ENCODE results near the gene ELOVL6.
"Not testable (repeated sequence)": the region's sequence is repeated elsewhere in the genome, so short reads cannot be mapped to it uniquely, and the experiment has no call there.

Gene ELOVL6

DNA sequence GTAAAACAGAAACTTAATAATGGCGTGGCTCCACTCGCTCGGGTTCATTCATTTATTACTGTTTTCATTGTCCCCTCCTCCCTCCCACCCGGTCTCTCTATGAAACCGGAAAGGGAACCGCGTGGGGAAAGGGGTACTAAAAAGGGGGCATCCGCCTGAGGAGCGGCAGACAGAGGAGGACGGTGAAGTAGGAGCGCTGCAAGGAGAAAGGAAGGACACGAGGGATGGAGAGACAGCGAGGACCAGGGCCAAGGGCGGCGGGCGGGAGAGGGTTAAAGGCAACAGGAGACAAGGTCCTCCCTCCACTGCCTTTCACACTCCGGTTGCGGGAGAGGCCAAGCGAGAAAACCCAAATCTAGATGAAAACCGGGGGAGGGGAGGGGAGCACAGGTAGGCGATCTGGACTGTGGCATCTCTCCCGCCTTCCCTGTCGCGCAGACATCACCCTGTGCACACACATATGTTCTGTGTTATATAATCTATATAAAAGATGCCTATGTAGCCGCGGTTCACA is 829 bp downstream of the ELOVL6 start:
- peak overlapping the region; percentile 93 for H3K27ac ChIP-seq
- DNase-seq (ENCODE audit: low read depth, low spot score), result no peak

DNA sequence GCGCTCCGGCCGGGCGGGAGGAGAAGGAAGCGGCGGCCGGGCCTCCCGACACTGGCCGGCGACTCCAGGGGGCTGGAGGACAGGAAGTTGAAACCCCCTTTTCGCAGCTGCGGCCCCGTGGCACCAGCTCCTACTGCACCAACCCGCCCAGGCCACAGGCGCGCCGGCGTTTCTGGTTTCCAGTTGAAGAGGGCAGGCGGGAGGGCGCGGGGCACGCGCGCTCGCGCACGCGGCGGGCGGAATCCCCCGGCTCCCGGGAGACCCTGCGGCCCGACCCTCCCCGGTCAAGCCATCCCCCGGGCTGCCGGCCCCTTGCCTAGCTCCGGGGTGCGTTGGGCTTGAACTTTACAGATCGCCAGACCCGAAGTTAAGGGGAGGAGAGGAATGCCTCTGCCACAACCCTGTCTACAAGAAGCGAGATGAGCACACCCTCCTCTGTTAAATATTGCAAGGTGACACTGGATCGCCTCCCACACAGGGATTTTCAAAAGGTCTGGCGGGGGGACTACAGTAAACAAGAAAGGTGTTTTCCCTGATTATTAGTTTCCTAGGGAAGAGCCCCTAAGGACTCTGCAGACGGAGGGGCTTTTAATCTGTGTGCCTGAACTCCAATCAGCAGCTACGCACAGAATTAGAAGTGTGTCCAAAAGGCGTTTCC is 1.4 kb downstream of the ELOVL6 start:
- DNase-seq (ENCODE audit: low read depth, low spot score), result no peak
- H3K27ac ChIP-seq, result peak overlapping the region; percentile 93

DNA sequence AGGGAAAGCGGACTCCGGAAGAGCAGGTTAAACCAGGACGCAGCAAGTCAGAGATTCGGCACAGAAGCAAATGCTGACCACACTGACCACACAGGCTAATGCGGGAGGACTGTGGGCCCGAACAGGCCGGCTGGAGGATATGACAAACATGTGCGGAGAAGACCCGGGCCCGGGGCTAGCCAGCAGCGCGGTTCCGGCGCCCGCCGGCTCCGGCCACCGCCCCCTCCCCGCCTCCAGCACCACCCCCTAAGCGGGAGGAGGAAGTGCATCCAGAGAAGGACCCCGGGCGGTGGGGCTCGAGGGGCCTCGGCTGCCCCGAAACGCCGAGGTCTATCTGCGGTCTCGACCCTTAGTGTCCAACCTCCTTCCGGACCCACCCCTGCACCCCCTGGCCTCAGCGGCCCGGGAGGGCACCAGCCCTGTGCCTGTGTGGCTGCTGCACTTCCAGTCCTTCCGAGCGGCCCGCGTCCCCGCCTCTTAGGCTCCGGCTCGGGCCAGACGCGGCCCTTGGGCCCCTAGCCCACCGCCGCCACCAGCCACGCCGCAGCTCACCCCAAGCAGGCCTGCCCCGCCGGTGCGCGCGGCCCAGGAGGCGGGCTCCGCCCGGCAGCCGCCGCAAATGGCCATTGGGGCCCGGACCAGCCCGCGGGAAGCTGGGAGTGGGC is 2.1 kb downstream of the ELOVL6 start:
- H3K27ac ChIP-seq, result peak overlapping the region; percentile 93
- DNase-seq (ENCODE audit: low read depth, low spot score), result no peak

DNA sequence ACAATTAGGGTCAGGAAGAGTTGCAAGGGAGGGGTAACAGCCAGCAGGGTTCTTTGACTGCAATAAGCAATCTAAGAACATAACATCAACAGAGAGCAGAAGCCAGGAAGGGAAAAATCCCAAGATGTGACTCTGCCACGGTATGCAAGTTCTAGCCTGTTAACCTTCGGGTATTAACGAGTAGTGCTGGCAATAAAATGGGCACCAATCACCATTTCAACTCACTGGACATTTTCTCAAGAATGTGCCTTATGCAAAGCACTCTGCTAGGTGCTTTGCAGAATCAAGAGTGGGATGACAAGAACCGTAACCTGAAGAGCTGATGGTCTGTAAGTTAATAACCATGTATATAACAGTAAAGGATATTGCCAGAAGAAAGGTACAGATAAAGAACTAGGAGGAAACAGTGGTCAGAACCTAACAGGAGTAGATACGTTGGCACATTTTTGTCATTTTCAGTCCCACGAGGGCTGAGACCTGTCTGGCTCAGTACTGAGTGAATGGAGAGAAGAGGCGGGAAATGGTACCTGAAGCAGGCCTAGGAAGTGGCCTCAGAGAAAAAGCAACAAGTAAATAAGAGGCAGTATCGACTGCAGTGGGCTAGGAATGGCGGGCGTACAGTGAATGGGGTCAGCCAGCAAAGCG is 2.7 kb downstream of the ELOVL6 start:
- H3K27ac ChIP-seq, result peak overlapping the region; percentile 93
- no peak for DNase-seq (ENCODE audit: low read depth, low spot score)

DNA sequence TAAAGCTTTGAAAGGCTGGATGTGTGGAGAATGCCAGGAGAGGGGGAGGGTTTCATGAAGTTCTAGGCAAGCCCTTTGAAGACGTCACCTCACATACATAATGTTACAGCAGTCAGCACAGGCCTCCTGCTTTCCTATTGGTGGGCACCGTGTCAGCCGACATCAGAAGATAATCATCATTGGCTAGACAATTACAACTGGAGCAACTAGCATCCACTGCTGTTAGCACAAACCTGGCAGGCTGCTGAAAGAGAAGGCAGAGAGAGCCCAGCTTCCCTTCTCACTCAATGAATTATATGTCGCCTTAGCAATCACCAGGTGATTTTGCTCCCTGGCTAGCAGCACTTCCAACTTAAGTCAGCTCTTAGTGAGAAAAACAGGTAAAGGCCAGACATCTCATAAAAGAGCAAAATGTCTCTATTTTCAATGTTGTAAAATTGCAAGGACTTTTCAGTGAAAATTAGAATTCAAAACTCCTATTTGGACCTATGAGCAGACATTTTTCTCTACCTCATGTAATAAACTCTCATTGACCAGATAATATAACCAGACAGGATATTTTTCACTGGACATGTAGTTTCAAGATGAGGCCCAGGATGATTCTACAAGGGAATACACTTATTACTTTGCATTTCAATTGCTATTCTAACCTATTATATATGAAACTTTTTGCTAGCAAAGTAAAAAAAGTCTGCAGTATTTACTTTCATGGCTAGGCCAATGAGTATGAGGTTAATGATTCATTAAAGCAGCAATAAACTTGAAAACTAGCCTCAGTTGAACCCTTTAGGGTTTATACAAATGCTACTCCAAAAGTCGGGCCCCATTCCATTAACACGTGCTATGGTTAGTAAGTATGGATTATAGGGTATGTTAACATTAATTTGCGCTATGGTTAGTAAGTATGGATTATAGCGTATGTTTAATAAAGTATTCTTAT is 4.3 kb downstream of the ELOVL6 start:
- peak overlapping the region; percentile 93 for H3K27ac ChIP-seq

DNA sequence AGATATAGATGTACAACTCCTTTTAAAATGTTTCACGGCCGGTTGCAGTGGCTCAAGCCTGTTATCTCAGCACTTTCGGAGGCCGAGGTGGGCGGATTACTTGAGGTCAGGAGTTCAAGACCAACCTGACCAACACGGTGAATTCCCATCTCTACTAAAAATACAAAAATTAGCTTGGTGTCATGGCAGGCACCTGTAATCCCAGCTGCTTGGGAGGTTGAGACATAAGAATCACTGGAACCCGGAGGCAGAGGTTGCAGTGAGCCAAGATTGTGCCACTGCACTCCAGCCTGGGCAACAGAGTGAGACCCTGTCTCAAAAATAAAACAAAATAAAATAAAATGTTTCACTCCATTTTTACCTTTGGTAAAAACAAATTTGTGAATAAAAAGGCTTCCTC is 5.1 kb downstream of the ELOVL6 start:
- DNase-seq (ENCODE audit: low read depth, low spot score), result not testable (repeated sequence)
- H3K27ac ChIP-seq, result peak overlapping the region; percentile 93

More for the DNA sequence above, 4.3 kb downstream of the ELOVL6 start:
- peak; percentile 89 for DNase-seq (ENCODE audit: low read depth, low spot score)

DNA sequence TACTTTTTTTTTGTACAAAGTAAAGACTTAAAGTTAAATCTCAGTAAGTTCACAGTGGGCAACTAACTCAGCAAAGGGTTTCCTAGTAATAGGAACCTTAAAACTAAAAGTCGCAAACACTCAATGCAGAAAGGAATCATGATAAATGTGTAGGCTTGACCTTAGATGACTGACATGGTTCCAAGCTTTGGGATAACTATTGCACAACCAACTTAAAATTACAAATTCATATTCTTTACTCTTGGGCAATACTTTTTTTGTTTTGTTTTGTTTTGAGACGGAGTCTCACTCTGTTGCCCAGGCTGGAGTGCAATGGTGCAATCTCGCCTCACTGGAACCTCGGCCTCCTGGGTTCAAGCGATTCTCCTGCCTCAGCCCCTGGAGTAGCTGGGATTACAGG is 8.2 kb downstream of the ELOVL6 start:
- DNase-seq (ENCODE audit: low read depth, low spot score), result no peak
- H3K27ac ChIP-seq, result no peak overlapping the region

DNA sequence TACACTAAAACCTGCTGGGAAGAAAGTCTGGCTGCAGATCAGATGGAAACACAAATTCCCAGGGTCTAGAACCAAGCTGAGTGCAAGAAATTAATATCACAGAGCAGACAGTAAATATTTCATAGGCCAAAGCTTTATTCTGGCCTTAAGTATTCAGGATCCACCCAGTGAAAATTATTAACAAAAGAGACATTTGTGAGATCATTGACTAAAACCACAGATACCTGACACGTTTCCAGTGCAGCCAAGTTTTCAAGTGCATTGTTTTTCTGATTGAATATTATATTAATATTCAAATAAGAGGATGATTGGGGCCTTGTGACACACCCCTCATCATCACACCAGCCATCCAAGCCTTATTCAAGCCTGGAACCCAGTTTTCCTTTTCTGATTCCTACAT is 10.3 kb downstream of the ELOVL6 start:
- DNase-seq (ENCODE audit: low read depth, low spot score), result no peak
- no peak overlapping the region for H3K27ac ChIP-seq

DNA sequence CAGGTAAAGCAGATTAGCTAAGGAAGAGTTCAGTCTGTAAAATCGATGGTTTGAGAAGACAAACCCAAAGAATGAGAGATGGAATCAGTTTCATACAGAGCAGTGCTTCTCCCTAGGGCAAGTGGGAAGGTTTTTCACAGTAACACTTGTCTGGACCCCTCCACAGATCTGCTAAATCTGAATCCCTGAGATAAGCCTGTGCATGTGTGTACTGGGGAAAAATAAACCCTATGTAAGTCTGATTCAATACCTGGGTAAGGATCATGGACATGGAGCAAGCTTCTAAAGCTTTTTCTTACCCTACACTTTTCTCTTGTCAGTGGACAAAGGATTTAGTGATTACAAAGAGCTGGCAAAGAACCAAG is 13.6 kb downstream of the ELOVL6 start:
- DNase-seq (ENCODE audit: low read depth, low spot score), result no peak
- H3K27ac ChIP-seq, result peak overlapping the region; percentile 18

DNA sequence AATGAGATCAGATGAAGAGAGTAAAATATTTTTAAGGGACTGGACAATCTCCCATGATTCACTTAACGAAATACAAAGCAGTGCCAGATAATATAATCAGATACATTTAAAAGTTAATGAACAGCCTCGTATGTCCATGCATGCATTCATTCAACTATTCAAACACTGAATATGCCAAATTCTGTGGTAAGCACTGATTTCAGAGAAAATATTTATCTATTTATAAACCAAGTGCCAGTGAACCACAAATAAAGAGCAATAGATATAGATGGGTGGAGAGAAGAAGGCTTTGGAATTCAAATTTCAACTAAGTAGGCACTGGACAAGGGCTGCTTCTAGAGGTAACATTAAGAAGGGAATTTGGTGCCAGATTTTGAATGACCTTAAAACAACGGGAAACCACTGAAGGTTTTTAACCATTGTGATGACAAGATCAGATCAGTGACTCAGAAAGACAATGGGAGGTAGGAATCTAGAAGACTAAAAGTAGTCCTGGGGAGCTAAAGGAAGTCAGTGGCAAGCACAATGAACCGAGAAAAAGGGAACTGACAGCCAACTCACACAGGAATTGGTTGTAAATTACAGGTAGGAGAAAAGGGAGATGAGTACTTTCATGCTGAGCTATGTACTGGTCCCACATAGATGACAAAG is 14.2 kb downstream of the ELOVL6 start:
- H3K27ac ChIP-seq, result peak overlapping the region; percentile 18
- DNase-seq (ENCODE audit: low read depth, low spot score), result no peak

DNA sequence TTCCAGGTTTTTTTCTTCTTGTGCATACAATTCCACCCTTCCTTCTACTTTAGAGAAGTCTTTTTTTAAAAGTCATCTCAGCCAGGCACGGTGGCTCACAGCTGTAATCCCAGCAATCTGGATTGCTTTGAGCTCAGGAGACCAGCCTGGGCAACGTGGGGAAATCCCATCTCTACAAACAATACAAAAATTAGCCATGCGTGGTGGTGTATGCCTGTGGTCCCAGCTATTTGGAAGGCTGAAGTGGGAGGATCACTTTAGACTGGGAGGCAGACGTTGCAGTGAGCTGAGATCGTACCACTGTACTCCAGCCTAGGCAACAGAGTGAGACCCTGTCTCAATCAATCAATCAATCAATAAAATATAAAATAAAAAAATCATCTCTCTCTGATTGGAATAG is 14.8 kb downstream of the ELOVL6 start:
- DNase-seq (ENCODE audit: low read depth, low spot score), result no peak
- no peak overlapping the region for H3K27ac ChIP-seq

DNA sequence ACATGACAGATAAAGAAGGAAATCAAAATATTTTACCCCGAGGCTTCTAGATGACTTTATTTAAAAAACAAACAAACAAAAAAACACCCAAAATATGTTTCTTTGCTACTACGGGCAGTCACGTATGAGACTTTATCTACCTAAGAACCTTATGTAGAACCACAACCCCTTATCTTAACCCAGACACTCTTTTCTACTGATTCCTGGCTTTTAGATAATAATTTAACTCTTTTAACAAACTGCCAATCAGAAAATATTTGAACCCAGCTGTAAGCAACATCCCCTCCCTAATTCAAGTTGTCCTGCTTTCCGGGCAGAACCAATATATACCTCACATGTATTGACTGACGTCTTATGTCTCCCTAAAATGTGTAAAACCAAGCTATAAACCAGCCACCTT is 15.4 kb downstream of the ELOVL6 start:
- no peak overlapping the region for H3K27ac ChIP-seq
- DNase-seq (ENCODE audit: low read depth, low spot score), result no peak

DNA sequence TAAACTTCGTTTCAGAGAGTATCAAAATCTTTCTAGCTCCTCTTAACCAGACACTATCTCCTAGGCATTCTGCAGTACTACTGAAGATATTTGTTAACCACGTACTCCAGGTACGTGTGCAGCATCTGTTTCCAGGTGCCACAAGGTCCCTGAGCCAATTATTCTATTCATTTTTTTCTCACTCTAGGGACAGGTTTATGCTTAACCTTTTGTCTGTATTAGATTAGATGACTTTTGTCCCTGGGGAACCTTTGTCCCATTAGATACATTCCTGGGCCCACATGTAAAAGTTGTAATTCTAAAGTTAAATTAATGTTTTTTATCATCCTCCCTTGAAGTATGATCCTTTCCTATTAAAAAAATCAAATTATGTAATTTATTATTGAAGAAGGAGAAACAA is 16.5 kb downstream of the ELOVL6 start:
- no peak for DNase-seq (ENCODE audit: low read depth, low spot score)
- no peak overlapping the region for H3K27ac ChIP-seq

DNA sequence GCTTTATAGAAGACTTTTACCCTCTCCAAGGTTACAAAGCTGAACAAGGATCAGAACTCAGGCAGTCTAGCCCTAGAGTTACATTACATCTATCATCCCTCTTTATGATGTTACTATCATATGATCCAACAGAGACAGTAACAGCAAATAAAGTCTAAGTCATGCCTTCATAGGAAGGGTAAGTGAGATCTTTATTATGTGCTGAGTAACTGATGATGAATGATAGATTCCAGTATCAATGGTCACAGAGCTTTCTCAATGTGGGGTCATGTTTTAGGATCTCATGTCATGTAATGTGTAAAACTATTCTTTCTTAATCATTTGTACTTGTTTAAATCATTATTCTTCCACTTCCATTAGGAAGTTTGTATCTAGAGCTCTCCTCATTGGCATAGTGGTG is 22.8 kb downstream of the ELOVL6 start:
- no peak for DNase-seq (ENCODE audit: low read depth, low spot score)
- peak overlapping the region; percentile 45 for H3K27ac ChIP-seq

DNA sequence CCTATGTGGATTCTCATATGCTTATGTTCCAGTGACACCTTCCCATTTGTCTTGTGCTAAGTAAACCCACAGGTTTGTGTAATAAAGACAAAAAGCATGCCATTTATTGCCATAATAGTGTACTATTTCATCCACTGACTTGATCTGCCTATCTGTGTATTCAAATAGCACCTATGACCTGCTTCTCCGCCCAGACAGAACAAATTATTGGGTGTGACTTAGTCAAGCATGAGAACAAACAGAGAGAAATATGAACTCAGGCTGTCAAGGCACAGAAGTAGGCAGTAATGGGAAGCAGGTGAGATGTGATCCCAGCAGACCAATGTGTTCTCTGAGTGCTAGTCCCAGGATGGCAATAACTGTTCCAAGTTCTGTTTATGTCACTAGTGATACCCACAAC is 25.4 kb downstream of the ELOVL6 start:
- DNase-seq (ENCODE audit: low read depth, low spot score), result no peak
- H3K27ac ChIP-seq, result no peak overlapping the region

DNA sequence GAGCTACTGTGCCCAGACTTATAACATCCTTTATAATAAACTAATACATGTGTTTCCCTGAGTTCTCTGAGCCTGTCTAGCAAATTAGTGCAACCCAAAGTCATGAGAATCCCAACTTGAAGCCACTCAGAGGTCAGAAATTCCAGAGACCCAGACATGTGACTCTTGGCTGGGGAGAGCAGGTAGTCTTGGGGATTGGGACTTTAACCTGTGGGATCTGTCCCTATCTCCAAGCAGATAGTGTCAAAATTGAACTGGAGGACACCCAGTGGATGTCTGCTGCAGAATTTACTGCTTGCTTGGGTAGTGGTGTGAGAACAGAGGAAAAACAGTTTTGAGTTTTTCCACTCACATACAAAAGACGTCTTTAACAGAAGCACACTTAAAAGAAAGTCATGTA is 26.4 kb downstream of the ELOVL6 start:
- no peak for DNase-seq (ENCODE audit: low read depth, low spot score)

DNA sequence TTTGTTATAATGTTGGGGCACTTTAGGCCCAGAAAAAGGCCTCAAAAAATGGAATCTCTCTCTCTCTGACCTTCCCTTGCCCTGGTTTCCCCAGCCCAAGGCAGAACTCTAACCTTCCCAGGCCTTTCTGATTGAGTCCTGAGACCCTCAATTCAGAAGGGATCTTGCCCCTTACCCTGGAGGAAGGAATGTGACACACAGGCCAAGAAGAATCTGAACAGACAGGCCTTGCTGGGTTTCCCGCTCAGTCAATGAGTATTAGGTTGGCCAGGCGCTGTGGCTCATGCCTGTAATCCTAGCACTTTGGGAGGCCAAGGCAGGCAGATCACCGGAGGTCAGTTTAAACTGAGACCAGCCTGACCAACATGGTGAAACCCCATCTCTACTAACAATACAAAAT is 27.6 kb downstream of the ELOVL6 start:
- H3K27ac ChIP-seq, result no peak overlapping the region
- DNase-seq (ENCODE audit: low read depth, low spot score), result no peak

More for the DNA sequence above, 26.4 kb downstream of the ELOVL6 start:
- no peak overlapping the region for H3K27ac ChIP-seq

DNA sequence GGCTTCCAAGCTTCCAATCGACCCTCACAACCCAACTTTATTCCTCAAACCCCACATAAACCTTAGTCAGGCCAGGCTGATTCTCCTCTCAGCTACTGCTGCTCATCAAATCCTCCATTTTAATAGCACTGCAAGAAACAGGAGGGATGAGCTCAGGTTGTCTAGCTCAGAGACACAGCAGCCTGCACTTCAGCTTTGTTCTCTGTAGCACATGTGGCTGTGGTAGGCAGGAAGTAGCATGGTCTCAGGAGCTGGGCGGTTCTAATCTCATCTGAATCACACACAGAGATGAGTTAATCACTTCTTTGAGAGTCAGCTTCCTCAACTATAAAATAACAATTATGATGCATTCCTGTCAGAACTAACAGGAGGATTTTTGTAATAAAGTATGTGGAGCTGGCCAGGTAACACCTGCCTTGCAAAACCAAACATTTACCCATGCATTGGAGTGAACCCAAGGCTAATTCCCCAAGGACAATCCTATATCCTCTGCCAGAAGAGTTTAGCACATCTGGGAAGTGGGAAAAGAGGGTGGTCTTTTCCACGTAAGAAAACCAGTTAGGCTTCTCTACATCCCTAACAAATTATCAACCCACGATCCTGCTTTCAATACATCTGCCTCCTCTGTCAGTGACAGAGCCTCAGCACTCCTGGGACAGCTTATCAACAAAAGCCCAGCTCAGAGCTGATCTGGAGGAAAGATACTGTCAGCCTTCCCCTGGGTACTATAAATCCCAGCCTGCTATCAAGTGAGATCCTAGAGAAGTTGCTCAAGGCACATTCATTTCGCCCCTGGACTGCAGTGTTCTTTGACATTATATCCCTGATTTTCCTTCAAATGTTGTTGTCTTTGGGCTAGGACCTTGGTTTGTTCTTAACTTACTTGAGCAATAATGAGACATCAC is 32.8 kb downstream of the ELOVL6 start:
- peak; percentile 68 for DNase-seq (ENCODE audit: low read depth, low spot score)
- H3K27ac ChIP-seq, result peak overlapping the region; percentile 88

DNA sequence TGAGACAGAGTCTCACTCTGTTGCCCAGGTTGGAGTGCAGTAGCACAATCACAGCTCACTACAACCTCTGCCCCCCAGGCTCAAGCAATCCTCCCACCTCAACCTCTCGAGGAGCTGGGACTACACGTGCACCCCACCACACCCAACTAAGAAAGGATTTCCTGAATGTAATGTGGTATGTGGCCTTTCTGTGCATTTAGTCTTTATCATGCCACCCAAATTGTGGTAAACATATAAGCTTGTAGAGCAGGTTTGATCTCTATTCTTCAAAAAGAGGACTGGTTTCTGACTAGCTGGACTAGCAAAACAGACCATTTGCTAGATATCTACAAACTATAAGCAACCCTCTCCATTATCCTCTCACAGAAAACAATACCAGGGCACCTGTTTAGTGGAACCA is 33.6 kb downstream of the ELOVL6 start:
- H3K27ac ChIP-seq, result peak overlapping the region; percentile 88
- DNase-seq (ENCODE audit: low read depth, low spot score), result no peak
